ENCODE data around the gene FHOD1.

The FHOD1 gene

GRCh38 chr16:67248401-67249177, 1.3 kb upstream of the FHOD1 start, which contains the start of gene SLC9A5:
Gene SLC9A5 (plus strand): TSS chr16:67248979. CDS start chr16:67249015, 36 bp downstream.
- no peak for DNase-seq

- DNase-seq = no peak
These were observed 756 bp upstream of the FHOD1 start for GRCh38 chr16:67248073-67248400.

GRCh38 chr16:67246756-67247191, 507 bp downstream of the FHOD1 start:
- DNase-seq = no peak

- DNase-seq = peak; percentile 35
These were observed 1.1 kb downstream of the FHOD1 start for GRCh38 chr16:67246081-67246755.

- DNase-seq = no peak
These were observed 1.6 kb downstream of the FHOD1 start for GRCh38 chr16:67245674-67246080.

GRCh38 chr16:67245186-67245585, 2.1 kb downstream of the FHOD1 start:
- no peak for DNase-seq

- peak; percentile 86 for DNase-seq
These were observed 2.7 kb downstream of the FHOD1 start for GRCh38 chr16:67244387-67245185.

- no peak for DNase-seq
These were observed 3.8 kb downstream of the FHOD1 start for GRCh38 chr16:67243481-67243880.

- DNase-seq = no peak
These were observed 5.0 kb downstream of the FHOD1 start for GRCh38 chr16:67242138-67242730.

GRCh38 chr16:67241008-67241900, 6.0 kb downstream of the FHOD1 start:
- no peak for DNase-seq

GRCh38 chr16:67240506-67240905, 6.8 kb downstream of the FHOD1 start:
- no peak for DNase-seq

GRCh38 chr16:67238806-67239470, 8.3 kb downstream of the FHOD1 start:
- no peak for DNase-seq

GRCh38 chr16:67238278-67238575, 9.1 kb downstream of the FHOD1 start:
- no peak for DNase-seq

GRCh38 chr16:67237396-67238277, 9.6 kb downstream of the FHOD1 start:
- DNase-seq = no peak

- peak; percentile 69 for DNase-seq
These were observed 10.5 kb downstream of the FHOD1 start for GRCh38 chr16:67236563-67237395.

GRCh38 chr16:67235816-67236562, 11.3 kb downstream of the FHOD1 start:
- DNase-seq = peak; percentile 18

- DNase-seq = no peak
These were observed 13.1 kb downstream of the FHOD1 start for GRCh38 chr16:67234180-67234597.

GRCh38 chr16:67233596-67233995, 13.7 kb downstream of the FHOD1 start:
- no peak for DNase-seq
